SK-N-SH treated with all-trans-retinoic acid at 6 μM for 48 hours (cell line): ENCODE data around the gene FAM124A.
"Not testable (repeated sequence)": the region's sequence is repeated elsewhere in the genome, so short reads cannot be mapped to it uniquely, and the experiment has no call there.

Experiments
- ATAC-seq: fragments of 200-7000 bp; cut with Tn5 transposase; 3 replicates; pipeline ENCODE4 v1.9.1; 2020; ENCODE audit warnings: mild to moderate bottlenecking, moderate library complexity
- ARNTL ChIP-seq: fragments of 450-650 bp; formaldehyde crosslinking; IDR thresholded peaks from 2 replicates; pipeline ENCODE4 v1.5.0; 2020; ENCODE audit warnings: low read depth, mild to moderate bottlenecking, moderate library complexity, borderline replicate concordance
- BACH2 ChIP-seq: fragments of 250-450 bp; sonication (Bioruptor Pico); IDR thresholded peaks from 2 replicates; pipeline ENCODE4 v1.9.0; 2021; ENCODE audit warnings: mild to moderate bottlenecking, borderline replicate concordance
- CREB5 ChIP-seq: fragments of 250-450 bp; sonication (Bioruptor Pico); IDR thresholded peaks from 2 replicates; pipeline ENCODE4 v1.5.1; 2020; ENCODE audit warnings: low read depth, mild to moderate bottlenecking, moderate library complexity
- CSDC2 ChIP-seq: fragments of 250-450 bp; sonication (Bioruptor Pico); IDR thresholded peaks from 2 replicates; pipeline ENCODE4 v1.5.0; 2020; ENCODE audit warnings: mild to moderate bottlenecking, moderate library complexity
- ESRRG ChIP-seq: fragments of 250-450 bp; sonication (Bioruptor Pico); IDR thresholded peaks from 2 replicates; pipeline ENCODE4 v1.6.1; 2021; ENCODE audit warnings: mild to moderate bottlenecking
- GLIS3 ChIP-seq: fragments of 250-450 bp; sonication (Bioruptor Pico); IDR thresholded peaks from 2 replicates; pipeline ENCODE4 v1.5.0; 2020; ENCODE audit warnings: mild to moderate bottlenecking, moderate library complexity
- ISL1 ChIP-seq: fragments of 250-450 bp; sonication (Bioruptor Pico); IDR thresholded peaks from 2 replicates; pipeline ENCODE4 v2.1.2; 2022; ENCODE audit warnings: mild to moderate bottlenecking, moderate library complexity
- OSR1 ChIP-seq: fragments of 250-450 bp; sonication (Bioruptor Pico); IDR thresholded peaks from 2 replicates; pipeline ENCODE4 v1.8.0; 2022; ENCODE audit warnings: moderate library complexity, mild to moderate bottlenecking, inconsistent platforms
- POU6F1 ChIP-seq: fragments of 250-450 bp; sonication (Bioruptor Pico); IDR thresholded peaks from 2 replicates; pipeline ENCODE4 v1.8.0; 2021; ENCODE audit warnings: low read depth, mild to moderate bottlenecking, moderate library complexity, borderline replicate concordance
- PPARA ChIP-seq: fragments of 250-450 bp; sonication (Bioruptor Pico); IDR thresholded peaks from 2 replicates; pipeline ENCODE4 v1.5.0; 2020; ENCODE audit warnings: mild to moderate bottlenecking, borderline replicate concordance
- TCF4 ChIP-seq: fragments of 250-450 bp; sonication (Bioruptor Pico); IDR thresholded peaks from 2 replicates; pipeline ENCODE4 v1.8.0; 2021; ENCODE audit warnings: mild to moderate bottlenecking, moderate library complexity, borderline replicate concordance
- TOX ChIP-seq: fragments of 250-450 bp; sonication (Bioruptor Pico); IDR thresholded peaks from 2 replicates; pipeline ENCODE4 v1.8.0; 2021; ENCODE audit warnings: mild to moderate bottlenecking, moderate library complexity, borderline replicate concordance
- TSHZ2 ChIP-seq: fragments of 250-450 bp; sonication (Bioruptor Pico); IDR thresholded peaks from 2 replicates; pipeline ENCODE4 v1.5.0; 2020; ENCODE audit warnings: mild to moderate bottlenecking, moderate library complexity
- ZFP3 ChIP-seq: fragments of 250-450 bp; sonication (Bioruptor Pico); IDR thresholded peaks from 2 replicates; pipeline ENCODE4 v1.5.0; 2020; ENCODE audit warnings: mild to moderate bottlenecking, moderate library complexity
- ZFP30 ChIP-seq: fragments of 450-650 bp; formaldehyde crosslinking; IDR thresholded peaks from 2 replicates; pipeline ENCODE4 v1.5.0; 2022; ENCODE audit warnings: mild to moderate bottlenecking, moderate library complexity
- ZNF565 ChIP-seq: fragments of 450-650 bp; formaldehyde crosslinking; conservative IDR thresholded peaks from 2 replicates; pipeline ENCODE4 v1.5.0; 2020; ENCODE audit warnings: low read depth, mild to moderate bottlenecking, moderate library complexity
- ZNF70 ChIP-seq: fragments of 450-650 bp; formaldehyde crosslinking; IDR thresholded peaks from 2 replicates; pipeline ENCODE4 v1.5.0; 2020; ENCODE audit warnings: mild to moderate bottlenecking, moderate library complexity
- ZNF8 ChIP-seq: fragments of 450-650 bp; formaldehyde crosslinking; IDR thresholded peaks from 2 replicates; pipeline ENCODE4 v1.5.0; 2020; ENCODE audit warnings: mild to moderate bottlenecking, moderate library complexity
- TF ChIP-seq, protein P1 (sequence below): fragments of 250-450 bp; sonication (Bioruptor Pico); IDR thresholded peaks from 2 replicates; pipeline ENCODE4 v1.8.0; 2020; ENCODE audit warnings: mild to moderate bottlenecking, moderate library complexity, borderline replicate concordance

The FAM124A gene

DNA sequence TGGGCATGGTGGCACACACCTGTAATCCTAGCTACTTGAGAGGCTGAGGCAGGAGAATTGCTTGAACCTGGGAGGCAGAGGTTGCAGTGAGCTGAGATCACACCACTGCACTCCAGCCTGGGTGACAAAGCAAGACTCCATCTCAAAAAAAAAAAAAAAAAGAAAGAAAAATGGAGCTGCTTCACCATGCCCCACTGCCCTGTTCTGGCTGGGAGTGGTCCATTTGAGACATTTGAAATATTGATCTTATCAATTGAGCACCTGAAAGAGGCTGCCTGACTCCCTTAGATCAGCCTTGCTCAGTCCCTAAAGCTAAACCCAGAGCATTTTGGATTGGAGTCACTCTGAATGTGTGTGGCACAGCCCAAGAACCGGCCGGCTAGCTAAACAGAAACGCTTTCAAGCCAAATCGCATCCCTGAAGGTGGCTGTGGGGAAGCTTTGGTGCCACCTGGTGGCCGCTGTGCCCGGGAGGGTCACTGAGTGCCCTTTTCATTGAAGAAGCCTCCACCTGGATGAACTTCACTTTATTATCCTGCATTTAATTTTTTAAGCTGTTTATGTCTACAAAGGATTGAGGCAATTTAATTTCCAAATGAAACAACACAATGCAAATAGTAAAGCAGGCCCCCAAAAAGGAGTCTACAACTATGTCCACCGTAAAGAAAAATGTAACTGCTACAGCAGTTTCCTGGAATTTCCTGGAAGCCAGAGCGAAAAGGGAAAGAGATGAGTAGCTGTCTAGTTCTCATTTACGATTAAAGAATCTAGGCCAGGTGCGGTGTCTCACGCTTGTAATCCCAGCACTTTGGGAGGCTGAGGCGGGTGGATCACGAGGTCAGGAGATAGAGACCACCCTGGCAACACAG lies 64.2 kb downstream of the FAM124A start:
- no peak for TF ChIP-seq CSDC2 (CRISPR knock-in tag)
- TF ChIP-seq PPARA: no peak
- no peak for TF ChIP-seq ARNTL (CRISPR knock-in tag)
- no peak for TF ChIP-seq ZNF565 (CRISPR knock-in tag)
- no peak for TF ChIP-seq TOX (CRISPR knock-in tag)
- no peak for TF ChIP-seq ZFP30 (CRISPR knock-in tag)
- TF ChIP-seq, protein P1, sequence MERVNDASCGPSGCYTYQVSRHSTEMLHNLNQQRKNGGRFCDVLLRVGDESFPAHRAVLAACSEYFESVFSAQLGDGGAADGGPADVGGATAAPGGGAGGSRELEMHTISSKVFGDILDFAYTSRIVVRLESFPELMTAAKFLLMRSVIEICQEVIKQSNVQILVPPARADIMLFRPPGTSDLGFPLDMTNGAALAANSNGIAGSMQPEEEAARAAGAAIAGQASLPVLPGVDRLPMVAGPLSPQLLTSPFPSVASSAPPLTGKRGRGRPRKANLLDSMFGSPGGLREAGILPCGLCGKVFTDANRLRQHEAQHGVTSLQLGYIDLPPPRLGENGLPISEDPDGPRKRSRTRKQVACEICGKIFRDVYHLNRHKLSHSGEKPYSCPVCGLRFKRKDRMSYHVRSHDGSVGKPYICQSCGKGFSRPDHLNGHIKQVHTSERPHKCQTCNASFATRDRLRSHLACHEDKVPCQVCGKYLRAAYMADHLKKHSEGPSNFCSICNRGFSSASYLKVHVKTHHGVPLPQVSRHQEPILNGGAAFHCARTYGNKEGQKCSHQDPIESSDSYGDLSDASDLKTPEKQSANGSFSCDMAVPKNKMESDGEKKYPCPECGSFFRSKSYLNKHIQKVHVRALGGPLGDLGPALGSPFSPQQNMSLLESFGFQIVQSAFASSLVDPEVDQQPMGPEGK (CRISPR knock-in tag): no peak
- TF ChIP-seq, all 23 proteins: peak for 0
- ATAC-seq: peak; percentile 98

DNA sequence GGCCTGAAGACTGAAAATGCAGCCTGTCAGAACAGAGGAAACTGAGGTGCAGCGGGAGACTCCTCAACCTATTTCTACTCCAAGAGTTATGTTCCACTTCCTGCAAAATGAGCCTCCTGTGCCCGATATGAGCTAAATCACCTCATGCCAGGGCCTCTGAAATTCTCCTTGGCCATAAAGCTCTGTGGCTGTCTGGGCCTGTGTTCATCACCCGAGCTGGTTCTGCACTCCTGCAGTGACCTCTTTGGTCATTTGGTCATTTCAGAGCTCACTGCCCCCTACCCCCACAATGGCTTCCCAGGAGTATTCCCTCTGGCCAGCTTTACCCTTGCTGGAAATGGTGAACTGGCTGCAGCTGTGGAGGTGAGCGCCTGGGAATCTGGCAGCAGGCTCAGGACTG lies 65.6 kb downstream of the FAM124A start:
- ATAC-seq: no peak
- TF ChIP-seq ARNTL (CRISPR knock-in tag): no peak
- TF ChIP-seq POU6F1 (CRISPR knock-in tag): no peak
- no peak for TF ChIP-seq BACH2 (CRISPR knock-in tag)
- TF ChIP-seq ZNF8 (CRISPR knock-in tag): no peak
- TF ChIP-seq, protein P1 (CRISPR knock-in tag): no peak
- TF ChIP-seq ISL1 (CRISPR knock-in tag): no peak
- TF ChIP-seq GLIS3 (CRISPR knock-in tag): no peak
- no peak for TF ChIP-seq TCF4
- no peak for TF ChIP-seq OSR1
- TF ChIP-seq CREB5: no peak
- TF ChIP-seq ZNF70 (CRISPR knock-in tag): no peak
- TF ChIP-seq, all 23 proteins: peak for 0

GRCh38 chr13:51288254-51288653 lies 66.1 kb downstream of the FAM124A start:
- not testable (repeated sequence) for ATAC-seq

DNA sequence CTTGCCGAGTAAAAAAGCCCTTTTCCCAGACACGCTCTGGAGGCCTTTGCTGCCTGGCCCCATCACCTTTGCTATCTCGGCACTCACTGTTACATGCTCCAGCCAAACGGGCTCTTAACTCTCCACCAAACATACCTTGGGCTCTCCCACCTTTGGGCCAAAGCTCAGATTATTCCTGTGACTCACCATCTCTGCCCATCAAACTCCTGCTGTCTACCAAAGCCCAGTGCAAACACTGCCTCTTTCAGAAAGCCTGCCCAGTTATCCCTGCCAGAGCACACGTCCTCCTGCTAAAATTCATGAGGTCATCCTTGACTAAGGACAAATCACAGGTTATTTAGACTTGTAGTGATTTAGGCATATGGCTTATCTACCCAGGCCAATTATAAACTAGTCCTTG lies 69.1 kb downstream of the FAM124A start:
- ATAC-seq: peak; percentile 55
- no peak for TF ChIP-seq ESRRG
- peak; percentile 91 for TF ChIP-seq ZFP3

DNA sequence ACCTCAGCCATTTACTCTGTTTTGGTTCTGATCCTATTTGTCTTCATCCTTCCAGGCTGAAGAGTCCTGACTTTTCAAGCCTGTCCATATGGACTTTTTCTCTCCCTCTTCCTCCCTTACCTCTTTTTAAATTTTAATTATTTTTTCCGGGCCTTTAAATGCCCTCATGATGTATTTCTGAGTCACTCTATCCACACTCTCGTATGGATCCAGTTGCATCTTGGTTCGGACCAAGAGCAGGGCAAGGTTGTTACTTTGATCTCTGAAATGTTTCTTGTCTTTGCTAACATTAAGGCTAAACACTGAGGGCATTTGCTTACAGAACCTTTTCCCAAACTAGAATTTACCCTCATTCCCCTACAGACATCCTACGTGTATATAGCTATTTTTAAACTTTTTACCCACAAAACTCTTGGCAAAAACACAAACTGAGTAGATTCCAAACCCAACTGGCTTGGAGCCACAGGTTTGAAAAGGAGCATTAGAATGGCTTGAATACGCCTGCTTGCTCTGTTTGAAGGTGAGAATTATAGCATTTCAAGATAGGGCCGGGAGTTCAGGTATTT lies 69.9 kb downstream of the FAM124A start:
- peak; percentile 50 for ATAC-seq
- TF ChIP-seq GLIS3 (CRISPR knock-in tag): no peak
- no peak for TF ChIP-seq TSHZ2
- no peak for TF ChIP-seq CREB5
- no peak for TF ChIP-seq ZFP30 (CRISPR knock-in tag)
- TF ChIP-seq ARNTL (CRISPR knock-in tag): no peak
- TF ChIP-seq, protein P1 (CRISPR knock-in tag): no peak
- TF ChIP-seq ZFP3: no peak
- TF ChIP-seq OSR1: no peak
- TF ChIP-seq TOX (CRISPR knock-in tag): no peak
